Karpas-422 (cell line): ENCODE results near the gene GMCL2. TPM values are rescaled to one million over a fixed set of nuclear protein-coding genes. Genes with fewer than 3 reads are reported as not detected.

Experiments used
- DNase-seq: peaks from one replicate; pipeline ENCODE4 v3.0.0-alpha.2; 2015
- H2AFZ ChIP-seq: fragments of 200-600 bp; sonication (generic); 2 replicates; pipeline ENCODE4 v1.6.1; 2014; ENCODE audit warnings: antibody characterized with exemption, low read length, mixed read lengths
- H3K27ac ChIP-seq: fragments of 200-600 bp; sonication (generic); 2 replicates; pipeline ENCODE4 v1.5.1; 2014; ENCODE audit warnings: mild to moderate bottlenecking, low read length, moderate library complexity
- H3K27me3 ChIP-seq: fragments of 200-600 bp; sonication (generic); 2 replicates; pipeline ENCODE4 v1.6.1; 2014; ENCODE audit warnings: low read length, mixed read lengths
- H3K36me3 ChIP-seq: fragments of 200-600 bp; sonication (generic); 2 replicates; pipeline ENCODE4 v1.6.1; 2014; ENCODE audit warnings: low read length, mixed read lengths; ENCODE audit not compliant: insufficient read depth
- H3K4me1 ChIP-seq: fragments of 200-600 bp; sonication (generic); 2 replicates; pipeline ENCODE4 v1.6.1; 2014; ENCODE audit warnings: mild to moderate bottlenecking, low read length, mixed read lengths
- H3K4me2 ChIP-seq: fragments of 200-600 bp; sonication (generic); 2 replicates; pipeline ENCODE4 v1.6.1; 2014; ENCODE audit warnings: low read length, low read depth, mild to moderate bottlenecking; ENCODE audit not compliant: poor library complexity, severe bottlenecking
- H3K4me3 ChIP-seq: fragments of 200-600 bp; sonication (generic); 2 replicates; pipeline ENCODE4 v1.5.1; 2014; ENCODE audit warnings: mild to moderate bottlenecking, antibody characterized with exemption, low read length, mixed read lengths
- H3K79me2 ChIP-seq: fragments of 200-600 bp; sonication (generic); 2 replicates; pipeline ENCODE4 v1.6.1; 2014; ENCODE audit warnings: mild to moderate bottlenecking, low read length, mixed read lengths
- H3K9ac ChIP-seq: fragments of 200-600 bp; sonication (generic); 2 replicates; pipeline ENCODE4 v1.6.0; 2014; ENCODE audit warnings: low read length
- H3K9me2 ChIP-seq: fragments of 200-600 bp; sonication (generic), shearing (Covaris generic); replicated peaks from 2 replicates; pipeline ENCODE4 v1.6.0; 2014; ENCODE audit warnings: mild to moderate bottlenecking, low read length, moderate library complexity; ENCODE audit not compliant: insufficient read depth
- H3K9me3 ChIP-seq: fragments of 300-700, 200-600 bp; sonication (generic); 2 replicates; pipeline ENCODE4 v1.6.1; 2014; ENCODE audit warnings: low read length, mixed read lengths
- H4K20me1 ChIP-seq: fragments of 200-600 bp; sonication (generic); 2 replicates; pipeline ENCODE4 v1.6.1; 2014; ENCODE audit warnings: mild to moderate bottlenecking, antibody characterized with exemption, low read length, low read depth; ENCODE audit not compliant: insufficient read depth
- total RNA-seq: library from RNA; depleted of rRNA; stranded (reverse); fragments of >200 nt; shearing (Covaris generic); gene quantifications from 2 replicates; pipeline ENCODE4 v1.2.3, GENCODE V29; 2014; ENCODE audit warnings: low replicate concordance

GMCL2 gene
- total RNA-seq, 1 experiment from 2014 or later = not detected

- peaks cover 10% of the 10 kb centered on the region for H4K20me1 ChIP-seq
- no peaks in the 10 kb centered on the region for H3K27me3 ChIP-seq
- H3K9ac ChIP-seq = no peak overlapping the region
- no peak overlapping the region for H3K4me3 ChIP-seq
- H3K9me2 ChIP-seq = no peaks in the 10 kb centered on the region
- peaks cover 7% of the 10 kb centered on the region; the same call in 1 of the 2 replicates for H3K4me1 ChIP-seq
- H3K36me3 ChIP-seq = peaks cover 36% of the 10 kb centered on the region
- no peaks in the 10 kb centered on the region for H3K9me3 ChIP-seq
- H3K79me2 ChIP-seq = peaks cover 14% of the 10 kb centered on the region
- no peak overlapping the region for H3K27ac ChIP-seq
- H2AFZ ChIP-seq = no peak overlapping the region
- H3K4me2 ChIP-seq = no peak overlapping the region
- no peak for DNase-seq
Observed at GRCh38 chr5:178225174-178225573, 38.0 kb upstream of the GMCL2 start.

DNA sequence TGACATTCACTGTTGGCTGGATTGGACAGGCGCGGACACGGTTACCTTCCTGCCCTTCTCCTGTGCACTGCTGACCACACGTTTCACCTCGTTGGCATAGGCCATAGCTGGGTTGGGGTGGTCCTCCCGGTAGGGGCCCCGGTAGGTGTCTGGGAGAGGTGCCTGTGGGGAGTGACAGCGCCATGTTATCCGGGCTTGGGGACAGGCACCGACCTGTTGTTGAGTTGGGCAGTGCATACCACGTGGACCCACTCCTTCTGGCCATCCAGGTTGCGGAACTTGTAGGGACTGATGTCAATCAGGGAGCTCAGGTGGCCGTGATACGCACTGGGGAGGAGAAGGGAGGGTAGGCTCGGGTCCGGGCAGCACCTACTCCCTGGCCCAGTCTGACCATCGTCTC, 37.2 kb upstream of the GMCL2 start:
- H3K4me2 ChIP-seq = no peak overlapping the region
- no peaks in the 10 kb centered on the region for H3K4me1 ChIP-seq
- no peak overlapping the region for H3K27ac ChIP-seq
- no peak for DNase-seq
- no peaks in the 10 kb centered on the region for H3K9me3 ChIP-seq
- H2AFZ ChIP-seq = no peak overlapping the region
- no peaks in the 10 kb centered on the region for H3K27me3 ChIP-seq
- no peak overlapping the region for H3K4me3 ChIP-seq
- peaks cover 6% of the 10 kb centered on the region for H3K79me2 ChIP-seq
- no peaks in the 10 kb centered on the region for H3K9me2 ChIP-seq
- no peak overlapping the region for H3K9ac ChIP-seq
- peaks cover 6% of the 10 kb centered on the region for H4K20me1 ChIP-seq
- peaks cover 28% of the 10 kb centered on the region; the same call in 1 of the 2 replicates for H3K36me3 ChIP-seq

DNA sequence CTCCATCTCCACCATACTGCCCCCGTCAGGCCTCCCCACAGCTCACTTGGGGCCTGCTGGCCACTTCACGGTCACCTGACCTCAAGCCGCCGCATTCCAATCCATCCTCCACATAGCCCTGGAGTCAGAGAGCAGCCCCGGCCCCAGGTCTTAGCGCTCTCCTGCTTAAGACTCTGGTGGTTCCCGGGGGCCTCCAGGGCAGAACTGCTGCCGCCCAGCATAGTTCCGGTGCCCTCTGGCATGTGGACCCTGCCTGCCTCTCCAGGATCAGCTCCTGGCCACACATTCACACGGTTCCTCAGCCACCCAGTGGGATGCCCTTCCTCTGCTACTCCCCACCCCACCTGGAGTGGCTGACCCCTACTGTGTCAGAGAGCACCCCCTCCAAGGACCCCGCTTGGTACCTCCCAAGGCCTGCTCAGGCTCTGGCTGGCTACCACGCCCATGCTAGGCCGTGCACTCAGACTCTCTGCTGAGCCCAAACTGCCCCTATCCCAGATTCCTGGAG, 36.7 kb upstream of the GMCL2 start:
- Histone ChIP-seq H4K20me1 (peaks cover 6% of the 10 kb centered on the region; the same call in 1 of the 2 replicates), H3K9ac (no peak overlapping the region), H3K36me3 (peaks cover 26% of the 10 kb centered on the region; the same call in 1 of the 2 replicates)

GRCh38 chr5:178223196-178223773, 36.1 kb upstream of the GMCL2 start:
- Histone ChIP-seq H3K9ac (no peak overlapping the region), H3K4me3 (no peak overlapping the region), H3K9me3 (no peaks in the 10 kb centered on the region), H3K36me3 (peaks cover 26% of the 10 kb centered on the region; the same call in 1 of the 2 replicates), H3K9me2 (no peaks in the 10 kb centered on the region), H3K27me3 (no peaks in the 10 kb centered on the region), H3K4me1 (no peaks in the 10 kb centered on the region), H4K20me1 (peaks cover 6% of the 10 kb centered on the region; the same call in 1 of the 2 replicates), H3K79me2 (peaks cover 4% of the 10 kb centered on the region), H3K4me2 (no peak overlapping the region), H3K27ac (no peak overlapping the region), H2AFZ (no peak overlapping the region)
- DNase-seq = no peak

More for the DNA sequence above, 36.7 kb upstream of the GMCL2 start:
- H3K4me1 ChIP-seq = no peaks in the 10 kb centered on the region
- peaks cover 4% of the 10 kb centered on the region for H3K79me2 ChIP-seq
- no peak overlapping the region for H3K4me2 ChIP-seq
- H3K9me3 ChIP-seq = no peaks in the 10 kb centered on the region
- no peak overlapping the region for H3K27ac ChIP-seq
- no peak for DNase-seq
- no peaks in the 10 kb centered on the region for H3K9me2 ChIP-seq
- no peak overlapping the region for H2AFZ ChIP-seq
- no peaks in the 10 kb centered on the region for H3K27me3 ChIP-seq
- no peak overlapping the region for H3K4me3 ChIP-seq

- H3K9ac ChIP-seq = no peak overlapping the region
Observed at GRCh38 chr5:178222292-178222691, 35.1 kb upstream of the GMCL2 start.

DNA sequence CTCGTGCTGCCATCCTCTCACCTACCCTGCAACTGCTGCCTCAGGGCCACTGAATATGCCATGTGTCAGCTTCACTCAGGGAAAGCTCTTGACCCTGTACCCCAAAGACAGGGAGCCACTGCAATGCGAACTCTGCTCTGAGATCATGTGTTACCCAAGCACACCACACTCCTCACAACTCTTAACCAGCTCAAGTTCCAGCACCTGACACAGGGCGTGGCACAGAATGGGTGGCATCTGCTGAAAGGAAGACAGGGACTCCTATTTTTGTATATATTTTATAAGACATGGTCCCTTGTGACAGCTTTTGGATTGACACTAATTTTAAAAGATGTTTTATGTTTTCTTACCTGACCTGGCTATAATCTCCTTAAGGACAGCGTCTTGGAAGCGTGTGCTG, 34.7 kb upstream of the GMCL2 start:
- Histone ChIP-seq H3K36me3 (peaks cover 22% of the 10 kb centered on the region; the same call in 1 of the 2 replicates), H3K4me1 (peaks cover 4% of the 10 kb centered on the region), H3K79me2 (no peaks in the 10 kb centered on the region), H3K27ac (no peak overlapping the region), H3K4me2 (no peak overlapping the region), H3K9me3 (no peaks in the 10 kb centered on the region), H2AFZ (no peak overlapping the region), H3K9ac (no peak overlapping the region), H3K9me2 (no peaks in the 10 kb centered on the region), H4K20me1 (peaks cover 6% of the 10 kb centered on the region; the same call in 1 of the 2 replicates), H3K4me3 (no peak overlapping the region), H3K27me3 (no peaks in the 10 kb centered on the region)
- no peak for DNase-seq

More at GRCh38 chr5:178222292-178222691, 35.1 kb upstream of the GMCL2 start:
- H3K9me3 ChIP-seq = no peaks in the 10 kb centered on the region
- H3K27me3 ChIP-seq = no peaks in the 10 kb centered on the region
- no peak overlapping the region for H2AFZ ChIP-seq
- no peak for DNase-seq
- H3K9me2 ChIP-seq = no peaks in the 10 kb centered on the region
- peaks cover 6% of the 10 kb centered on the region; the same call in 1 of the 2 replicates for H4K20me1 ChIP-seq
- H3K4me2 ChIP-seq = no peak overlapping the region
- no peak overlapping the region for H3K4me3 ChIP-seq
- no peaks in the 10 kb centered on the region; the same call in 1 of the 2 replicates for H3K4me1 ChIP-seq
- peaks cover 26% of the 10 kb centered on the region; the same call in 1 of the 2 replicates for H3K36me3 ChIP-seq
- H3K79me2 ChIP-seq = peaks cover 3% of the 10 kb centered on the region
- no peak overlapping the region for H3K27ac ChIP-seq

DNA sequence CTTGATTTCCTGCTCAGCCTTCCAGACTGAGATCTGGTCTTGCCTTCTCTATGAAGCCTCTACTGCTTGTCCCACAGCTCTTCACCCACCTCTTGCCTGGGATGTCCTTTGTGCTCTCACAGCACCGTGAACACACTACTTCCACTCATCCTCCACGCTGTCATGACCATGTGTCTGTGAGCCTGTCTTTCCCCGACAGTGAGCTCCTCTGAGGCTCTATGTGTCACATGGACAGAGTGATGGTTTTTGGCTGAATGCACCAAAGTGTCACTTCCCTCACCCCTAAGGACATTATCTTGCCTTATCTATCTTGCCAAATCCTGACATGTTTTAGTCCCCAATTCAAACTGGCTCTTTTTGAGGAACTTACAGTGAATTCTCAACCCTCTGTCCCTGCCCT, 34.1 kb upstream of the GMCL2 start:
- Histone ChIP-seq H3K4me3 (no peak overlapping the region), H3K27ac (no peak overlapping the region), H3K9ac (no peak overlapping the region), H3K27me3 (no peaks in the 10 kb centered on the region), H3K9me2 (no peaks in the 10 kb centered on the region), H3K36me3 (peaks cover 21% of the 10 kb centered on the region; the same call in 1 of the 2 replicates), H3K4me1 (peaks cover 10% of the 10 kb centered on the region), H4K20me1 (peaks cover 6% of the 10 kb centered on the region; the same call in 1 of the 2 replicates), H3K9me3 (no peaks in the 10 kb centered on the region), H2AFZ (no peak overlapping the region), H3K4me2 (no peak overlapping the region), H3K79me2 (no peaks in the 10 kb centered on the region)
- no peak for DNase-seq

DNA sequence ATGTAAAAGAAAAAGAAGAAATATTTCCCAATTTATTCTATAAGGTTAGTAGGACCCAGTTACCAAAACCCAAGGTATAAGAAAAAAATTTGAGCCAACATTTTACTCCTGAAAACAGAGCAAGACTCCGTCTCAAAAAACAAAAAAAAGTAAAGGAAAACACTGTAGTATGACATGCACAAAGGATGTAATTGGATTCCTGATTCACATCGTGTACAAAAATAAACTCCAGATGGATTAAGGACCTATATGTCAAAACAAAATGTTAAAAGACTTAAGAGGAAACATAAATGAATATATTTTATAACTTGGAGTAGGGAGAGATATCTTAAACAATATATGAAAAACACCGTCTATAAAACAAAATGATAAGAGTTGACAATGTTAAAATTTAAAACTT, 31.7 kb upstream of the GMCL2 start:
- Histone ChIP-seq H3K4me3 (no peak overlapping the region), H3K36me3 (peaks cover 12% of the 10 kb centered on the region; the same call in 1 of the 2 replicates), H3K4me1 (peaks cover 33% of the 10 kb centered on the region), H3K9me2 (no peaks in the 10 kb centered on the region), H3K27me3 (no peaks in the 10 kb centered on the region), H3K79me2 (no peaks in the 10 kb centered on the region), H3K27ac (no peak overlapping the region), H3K9me3 (no peaks in the 10 kb centered on the region), H2AFZ (no peak overlapping the region), H3K9ac (no peak overlapping the region), H4K20me1 (peaks cover 6% of the 10 kb centered on the region; the same call in 1 of the 2 replicates), H3K4me2 (no peak overlapping the region)
- no peak for DNase-seq
